A549 (cell line): Measurements from ENCODE around the gene ADA. TPM values are rescaled to one million over a fixed set of nuclear protein-coding genes. Genes with fewer than 3 reads are reported as not detected.

Experiments
- ATAC-seq, 2 experiments: fragments of 200-7000 bp in 1 of 2; fragments of >200 bp in 1 of 2; cut with Nextera tagmentation in 1 of 2; cut with Tn5 transposase in 1 of 2; 3 replicates each; pipeline versions ENCODE4 v1.8.0 to v1.9.1; 2018 to 2020; ENCODE audit warnings: mild to moderate bottlenecking in 1 of 2, moderate library complexity in 1 of 2
- CTCF ChIA-PET: fragments of 300-600 bp; sonication (Branson Sonifier 250); formaldehyde crosslinking; extraction: SDS; loops from one replicate; lab custom pipeline; 2021; ENCODE audit warnings: antibody characterized with exemption, inconsistent platforms; lab: Yijun Ruan, JAX
- POLR2A ChIA-PET: fragments of 350-600 bp; formaldehyde crosslinking; extraction: SDS; loops from one replicate; lab custom pipeline; 2021; ENCODE audit warnings: antibody characterized with exemption, inconsistent platforms; lab: Yijun Ruan, JAX
- DNase-seq, 2 experiments: peaks; one replicate each; pipeline versions ENCODE4 v3.0.0 to v3.0.0-alpha.2; 2011 to 2016; ENCODE audit warnings: low read depth in 1 of 2, low spot score in 1 of 2
- FAIRE-seq: peaks from 2 replicates; lab custom pipeline; 2011; peaks lifted over from hg19 to GRCh38; lab: Jason Lieb, UNC
- H3K27ac ChIP-seq, 2 experiments: fragments of >200 bp; sonication (Bioruptor Twin); formaldehyde crosslinking; 3 replicates each; pipeline ENCODE4 v1.5.1; 2016 to 2017
- H3K4me1 ChIP-seq: fragments of >200 bp; sonication (Bioruptor Twin); formaldehyde crosslinking; 3 replicates; pipeline ENCODE4 v1.6.1; 2016
- H3K4me2 ChIP-seq: fragments of >200 bp; sonication (Bioruptor Twin); formaldehyde crosslinking; 3 replicates; pipeline ENCODE4 v1.6.1; 2016
- H3K4me3 ChIP-seq: fragments of >200 bp; sonication (Bioruptor Twin); formaldehyde crosslinking; 3 replicates; pipeline ENCODE4 v1.5.1; 2016
- H3K9me3 ChIP-seq: fragments of >200 bp; sonication (Bioruptor Twin); formaldehyde crosslinking; 3 replicates; pipeline ENCODE4 v1.6.1; 2016
- ATOH8 ChIP-seq: fragments of 250-450 bp; sonication (Bioruptor Pico); IDR thresholded peaks from 2 replicates; pipeline ENCODE4 v1.5.0; 2020; ENCODE audit warnings: low read depth, mild to moderate bottlenecking, moderate library complexity
- BCL3 ChIP-seq: fragments of >200 bp; sonication (Bioruptor Twin); formaldehyde crosslinking; IDR thresholded peaks from 3 replicates; pipeline ENCODE4 v1.6.1; 2016
- BHLHE40 ChIP-seq: IDR thresholded peaks from 2 replicates; pipeline ENCODE4 v1.6.1; 2012; ENCODE audit warnings: low read depth, low read length, inconsistent platforms
- CBX8 ChIP-seq: fragments of 200-600 bp; sonication (generic); IDR thresholded peaks from 2 replicates; pipeline ENCODE4 v1.6.1; 2016
- CHD2 ChIP-seq: fragments of 150-350 bp; IDR thresholded peaks from 2 replicates; pipeline ENCODE4 v1.6.1; 2014; ENCODE audit warnings: low read length; ENCODE audit not compliant: partially characterized antibody
- CHD4 ChIP-seq: fragments of 200-600 bp; sonication (generic); IDR thresholded peaks from 2 replicates; pipeline ENCODE4 v1.6.1; 2016; ENCODE audit warnings: antibody characterized with exemption, mild to moderate bottlenecking, borderline replicate concordance
- CTCF ChIP-seq: fragments of >200 bp; sonication (Bioruptor Twin); formaldehyde crosslinking; IDR thresholded peaks from 3 replicates; pipeline ENCODE4 v1.5.1; 2016
- EP300 ChIP-seq, 2 experiments: fragments of >200 bp; sonication (Bioruptor Twin); formaldehyde crosslinking; IDR thresholded peaks; 2 replicates in 1 of 2; 3 replicates in 1 of 2; pipeline ENCODE4 v1.6.1; 2016 to 2017
- FOSL2 ChIP-seq, 2 experiments: fragments of 450-650 bp in 1 of 2; fragments of >200 bp in 1 of 2; sonication (Bioruptor Twin) in 1 of 2; formaldehyde crosslinking; IDR thresholded peaks; 2 replicates each; pipeline versions ENCODE4 v1.5.0 to v1.6.1; 2016 to 2020; ENCODE audit warnings: mild to moderate bottlenecking in 1 of 2, moderate library complexity in 1 of 2
- HEYL ChIP-seq: fragments of 250-450 bp; sonication (Bioruptor Pico); IDR thresholded peaks from 2 replicates; pipeline ENCODE4 v1.8.0; 2021; ENCODE audit warnings: mild to moderate bottlenecking, moderate library complexity
- HMGXB4 ChIP-seq: fragments of 250-450 bp; sonication (Bioruptor Pico); IDR thresholded peaks from 2 replicates; pipeline ENCODE4 v1.5.0; 2021; ENCODE audit warnings: mild to moderate bottlenecking, moderate library complexity, borderline replicate concordance
- HOXA7 ChIP-seq: fragments of 250-450 bp; sonication (Bioruptor Pico); IDR thresholded peaks from 2 replicates; pipeline ENCODE4 v1.5.0; 2020; ENCODE audit warnings: mild to moderate bottlenecking, moderate library complexity
- HOXB13 ChIP-seq: fragments of 250-450 bp; sonication (Bioruptor Pico); IDR thresholded peaks from 2 replicates; pipeline ENCODE4 v1.5.0; 2020; ENCODE audit warnings: low read depth, mild to moderate bottlenecking, moderate library complexity
- HOXB5 ChIP-seq: fragments of 250-450 bp; sonication (Bioruptor Pico); IDR thresholded peaks from 2 replicates; pipeline ENCODE4 v1.5.0; 2020; ENCODE audit warnings: mild to moderate bottlenecking, moderate library complexity
- KDM1A ChIP-seq: fragments of 200-600 bp; sonication (generic); IDR thresholded peaks from 2 replicates; pipeline ENCODE4 v1.6.1; 2016; ENCODE audit warnings: low read depth, mild to moderate bottlenecking
- KDM5A ChIP-seq: fragments of 200-600 bp; sonication (generic); IDR thresholded peaks from 2 replicates; pipeline ENCODE4 v1.6.1; 2016; ENCODE audit warnings: antibody characterized with exemption, mild to moderate bottlenecking
- MAX ChIP-seq: IDR thresholded peaks from 2 replicates; pipeline ENCODE4 v1.6.1; 2012
- MAZ ChIP-seq: fragments of 150-350 bp; IDR thresholded peaks from 2 replicates; pipeline ENCODE4 v1.6.1; 2014; ENCODE audit warnings: antibody characterized with exemption, low read depth, low read length, borderline replicate concordance
- PHF8 ChIP-seq: fragments of 200-600 bp; sonication (generic); IDR thresholded peaks from 2 replicates; pipeline ENCODE4 v1.6.1; 2016; ENCODE audit warnings: low read depth, mild to moderate bottlenecking, antibody characterized with exemption, moderate library complexity, borderline replicate concordance
- POLR2AphosphoS2 ChIP-seq: conservative IDR thresholded peaks from 2 replicates; pipeline ENCODE4 v1.6.1; 2012; ENCODE audit warnings: low read length, improper control_type of control experiment, inconsistent platforms
- RAD21 ChIP-seq, 2 experiments: fragments of >200 bp in 1 of 2; sonication (Bioruptor Twin) in 1 of 2; formaldehyde crosslinking in 1 of 2; IDR thresholded peaks in 1 of 2; conservative IDR thresholded peaks in 1 of 2; 2 replicates in 1 of 2; 3 replicates in 1 of 2; pipeline ENCODE4 v1.6.1; 2012 to 2018; ENCODE audit warnings: inconsistent platforms in 1 of 2
- SREBF2 ChIP-seq: fragments of 450-650 bp; IDR thresholded peaks from 2 replicates; pipeline ENCODE4 v1.6.1; 2014; ENCODE audit warnings: mild to moderate bottlenecking, moderate library complexity
- TP53 ChIP-seq: fragments of 250-450 bp; sonication (Bioruptor Pico); IDR thresholded peaks from 2 replicates; pipeline ENCODE4 v1.5.0; 2021; ENCODE audit warnings: mild to moderate bottlenecking, moderate library complexity
- ZC3H11A ChIP-seq: fragments of 450-650 bp; IDR thresholded peaks from 2 replicates; pipeline ENCODE4 v1.6.1; 2014; ENCODE audit warnings: antibody characterized with exemption, mild to moderate bottlenecking
- ZSCAN20 ChIP-seq: fragments of 250-450 bp; sonication (Bioruptor Pico); IDR thresholded peaks from 2 replicates; pipeline ENCODE4 v1.8.0; 2022; ENCODE audit warnings: mild to moderate bottlenecking, moderate library complexity
- WGBS: methylation state at CpG from one replicate; pipeline ENCODE4 v1.1.6; 2017; ENCODE audit errors: missing lambda C conversion rate; 5-methylcytosine and 5-hydroxymethylcytosine counted together
- polyA plus RNA-seq, 4 experiments: library from polyadenylated mRNA; depleted of rRNA in 3 of 4; stranded (reverse); fragments of >200 nt; fragmentation: RNase III in 1 of 4; extraction: RNeasy Plus Mini Kit Qiagen cat#74134 plus additional on column Dnase treatment in 1 of 4; gene quantifications; 2 replicates in 3 of 4; 3 replicates in 1 of 4; pipeline ENCODE4 v1.2.3, GENCODE V29; 2011 to 2017

Gene ADA
- polyA plus RNA-seq, 2 of the 4 experiments (the other 2 are of a cell fraction), result 34.5 to 48.1 TPM

- TF ChIP-seq HOXA7 (CRISPR knock-in tag) (peak; percentile 63; the same call in 1 of the 2 replicates), HEYL (CRISPR knock-in tag) (0 out of 2 replicates have a peak, but pooled peaks have one; percentile 19), FOSL2 (IDR thresholded peaks at IDR 0.05) (no peak), FOSL2 (CRISPR knock-in tag; IDR thresholded peaks at IDR 0.05) (no peak; the same call in 1 of the 2 replicates), KDM1A (peak; percentile 95), MAX (no peak)
- TF ChIP-seq, all 56 proteins: peak for 10
Measured at GRCh38 chr20:44643154-44643519, 8.4 kb downstream of the ADA start (continued).

GRCh38 chr20:44642203-44643153 is 9.0 kb downstream of the ADA start:
- H3K4me3 ChIP-seq, result no peak overlapping the region
- H3K27ac ChIP-seq, result peak overlapping the region; percentile 83 to 94
- ATAC-seq (peak; percentile 66 to 73), FAIRE-seq (no peak), DNase-seq (peak; percentile 56 to 85)
- CTCF ChIA-PET, result interaction anchor here (0.7 to 13.0 kb wide), 5 partner anchors 13 to 100 kb away, joined by 3 to 126 read pairs (median 4); no protein-coding TSS in a partner anchor
- no peaks in the 10 kb centered on the region for H3K9me3 ChIP-seq
- H3K4me1 ChIP-seq, result peaks cover 55% of the 10 kb centered on the region
- POLR2A ChIA-PET, result interaction anchor here (1.2 to 2.5 kb wide), 2 partner anchors 8 to 9 kb away, joined by 3 to 8 read pairs; partner anchors contain the start of gene ADA
- H3K4me2 ChIP-seq, result peak overlapping the region; percentile 78
- 16% methylated on average over 17 of the region's 17 CpGs for WGBS
- TF ChIP-seq CTCF, result no peak
- no peak for TF ChIP-seq CBX8
- TF ChIP-seq ATOH8, result 0 out of 2 replicates have a peak, but pooled peaks have one; percentile 25
- peak; percentile 54; the same call in 1 of the 2 replicates for TF ChIP-seq MAX
- no peak for TF ChIP-seq HOXB13
- no peak for TF ChIP-seq HOXB5
- TF ChIP-seq ZSCAN20 (CRISPR knock-in tag), result no peak
- no peak for TF ChIP-seq KDM5A
- no peak for TF ChIP-seq FOSL2 (IDR thresholded peaks at IDR 0.05)
- TF ChIP-seq FOSL2 (CRISPR knock-in tag; IDR thresholded peaks at IDR 0.05), result no peak
- no peak for TF ChIP-seq CHD2
- TF ChIP-seq EP300 (IDR thresholded peaks at IDR 0.05), result no peak
- no peak for TF ChIP-seq BHLHE40
- TF ChIP-seq HMGXB4 (CRISPR knock-in tag), result 0 out of 2 replicates have a peak, but pooled peaks have one; percentile 9
- TF ChIP-seq MAZ, result no peak
- TF ChIP-seq ZC3H11A, result no peak
- TF ChIP-seq SREBF2, result no peak
- TF ChIP-seq CHD4, result no peak
- 0 out of 5 replicates have a peak, but pooled peaks of 1 of the 2 experiments have one; percentile 8 for TF ChIP-seq RAD21 (conservative IDR thresholded peaks at IDR 0.05 in 1 of 2, IDR thresholded peaks at IDR 0.05 in 1 of 2)
- TF ChIP-seq TP53 (CRISPR knock-in tag), result no peak
- TF ChIP-seq POLR2AphosphoS2, result no peak
- TF ChIP-seq BCL3, result no peak
- TF ChIP-seq HEYL (CRISPR knock-in tag), result no peak
- TF ChIP-seq PHF8, result no peak
- TF ChIP-seq, all 56 proteins: peak for 4
